NCI-H1105 treated with DMSO at 0.1 percent for 48 hours (cell line): ENCODE measurements around the gene CA11.

ENCODE experiments used
- DNase-seq: peaks from one replicate; lab custom pipeline; 2025; lab: John Stamatoyannopoulos, UW

The CA11 gene

GRCh38 chr19:48629297-48629598 is 16.7 kb downstream of the CA11 start:
- no peak for DNase-seq

GRCh38 chr19:48628486-48629296 is 17.3 kb downstream of the CA11 start:
- DNase-seq, result no peak

- no peak for DNase-seq
Observed at GRCh38 chr19:48627865-48628314, 18.1 kb downstream of the CA11 start.

- DNase-seq, result no peak
Observed at GRCh38 chr19:48627201-48627864, 18.7 kb downstream of the CA11 start.

- DNase-seq, result no peak
Observed at GRCh38 chr19:48625891-48626327, 20.1 kb downstream of the CA11 start.

GRCh38 chr19:48624791-48625723 is 20.9 kb downstream of the CA11 start:
- peak; percentile 28 for DNase-seq

GRCh38 chr19:48624067-48624594 is 21.9 kb downstream of the CA11 start:
- DNase-seq, result peak; percentile 98

GRCh38 chr19:48623556-48624066 is 22.4 kb downstream of the CA11 start:
- no peak for DNase-seq

GRCh38 chr19:48619692-48620585 is 26.0 kb downstream of the CA11 start:
- no peak for DNase-seq

GRCh38 chr19:48618916-48619691 is 26.9 kb downstream of the CA11 start, which contains the start of the genes RPL18 and SPHK2:
Gene RPL18, minus strand, starts transcription at chr19:48619178. Its CDS starts 35 bp downstream, at chr19:48619143.
Gene SPHK2, plus strand, starts transcription at chr19:48619506. Its CDS starts 1,009 bp downstream, at chr19:48620515.
- peak; percentile 100 for DNase-seq

GRCh38 chr19:48618278-48618915 is 27.6 kb downstream of the CA11 start:
- no peak for DNase-seq

- no peak for DNase-seq
Observed at GRCh38 chr19:48617146-48617937, 28.6 kb downstream of the CA11 start.

- DNase-seq, result no peak
Observed at GRCh38 chr19:48616491-48617056, 29.4 kb downstream of the CA11 start.

- DNase-seq, result no peak
Observed at GRCh38 chr19:48616041-48616436, 29.9 kb downstream of the CA11 start.

GRCh38 chr19:48615231-48616040 is 30.6 kb downstream of the CA11 start:
- DNase-seq, result no peak

GRCh38 chr19:48614436-48615230 is 31.4 kb downstream of the CA11 start, which contains the start of gene FAM83E:
Gene FAM83E, minus strand, starts transcription at chr19:48615076. Its CDS starts 1,704 bp downstream, at chr19:48613372.
- DNase-seq, result peak; percentile 61
